Left forelimb (tissue), 1 donor: ENCODE measurements around the gene CLEC4E.
A peak's percentile ranks its signal among the peaks of the same experiment; 100 is the strongest.
"Not testable (repeated sequence)": the region's sequence is repeated elsewhere in the genome, so short reads cannot be mapped to it uniquely, and the experiment has no call there.

ENCODE experiments used
- DNase-seq: peaks from one replicate; pipeline ENCODE4 v3.0.0-alpha.2; 2018; ENCODE audit warnings: low spot score

The CLEC4E gene, protein sequence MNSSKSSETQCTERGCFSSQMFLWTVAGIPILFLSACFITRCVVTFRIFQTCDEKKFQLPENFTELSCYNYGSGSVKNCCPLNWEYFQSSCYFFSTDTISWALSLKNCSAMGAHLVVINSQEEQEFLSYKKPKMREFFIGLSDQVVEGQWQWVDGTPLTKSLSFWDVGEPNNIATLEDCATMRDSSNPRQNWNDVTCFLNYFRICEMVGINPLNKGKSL

GRCh38 chr12:8540831-8541230 is at the start of gene CLEC4E:
Gene CLEC4E, minus strand, starts transcription at chr12:8540905. Its CDS starts 108 bp downstream, at chr12:8540797.
- DNase-seq = not testable (repeated sequence)

- no peak for DNase-seq
Observed at GRCh38 chr12:8589679-8590078, 49.0 kb upstream of the CLEC4E start.

DNA sequence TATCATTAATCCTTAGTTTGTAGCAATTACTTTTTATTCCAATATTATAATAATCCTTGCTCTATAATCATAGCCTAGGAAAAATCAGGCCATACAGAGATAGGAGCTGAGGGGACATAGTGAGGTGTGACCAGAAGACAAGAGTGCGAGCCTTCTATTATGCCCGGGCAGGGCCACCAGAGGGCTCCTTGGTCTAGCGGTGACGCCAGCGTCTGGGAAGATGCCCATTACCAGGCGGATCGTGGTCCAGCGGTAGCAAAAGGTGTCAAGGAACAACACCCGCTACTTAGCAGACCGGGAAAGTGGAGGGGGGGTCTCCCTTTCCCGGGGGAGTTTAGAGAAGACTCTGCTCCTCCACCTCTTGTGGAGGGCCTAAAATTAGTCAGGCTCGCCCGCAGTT is 43.8 kb upstream of the CLEC4E start:
- not testable (repeated sequence) for DNase-seq

DNA sequence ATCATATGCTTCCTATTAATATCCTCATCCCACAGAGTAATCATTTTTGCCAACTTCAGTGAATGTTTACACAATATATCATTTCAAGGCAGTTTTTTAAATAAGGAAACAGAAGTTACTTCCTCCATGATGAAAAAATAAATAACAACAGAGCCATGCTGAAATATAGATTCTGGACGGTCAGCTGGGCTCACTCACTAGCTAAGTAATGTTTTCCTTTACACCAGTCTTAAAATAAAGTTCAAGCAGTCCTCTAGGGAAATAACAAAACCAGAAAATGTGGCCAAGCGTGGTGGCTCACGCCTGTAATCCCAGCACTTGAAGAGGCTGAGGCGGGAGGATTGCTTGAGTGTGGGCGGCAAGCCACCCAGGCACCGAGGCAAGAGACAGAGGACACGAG is 43.3 kb upstream of the CLEC4E start:
- DNase-seq = no peak

DNA sequence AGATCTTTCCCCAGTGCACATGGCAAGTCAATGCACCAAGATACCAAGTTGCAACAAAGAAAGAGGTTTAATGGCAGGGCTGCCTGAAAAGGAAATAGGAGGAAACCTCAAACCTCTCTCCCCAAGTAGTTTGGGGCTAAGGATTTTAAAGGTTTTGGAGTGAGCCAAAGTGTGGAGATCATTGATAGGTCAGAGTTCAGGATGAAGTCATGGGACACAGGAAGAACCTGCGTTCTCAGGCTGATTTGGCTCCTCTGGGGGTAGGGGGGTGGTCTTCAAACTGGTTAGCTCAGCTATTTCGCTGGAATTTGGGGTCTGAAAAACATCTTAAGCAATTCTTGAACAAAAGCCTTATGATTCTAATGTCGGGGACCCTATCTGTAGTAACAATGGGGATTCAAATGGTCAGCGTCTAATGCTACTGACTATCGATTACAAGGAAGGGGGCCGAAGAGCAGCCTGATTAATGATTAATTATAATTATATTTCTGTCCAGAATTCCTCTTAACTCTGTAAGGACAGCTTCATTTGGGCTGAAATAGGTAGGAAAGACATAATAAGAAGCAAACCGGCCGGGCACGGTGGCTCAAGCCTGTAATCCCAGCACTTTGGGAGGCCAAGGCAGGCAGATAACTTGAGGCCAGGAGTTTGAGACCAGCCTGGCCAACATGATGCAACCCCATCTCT is 40.5 kb upstream of the CLEC4E start:
- DNase-seq = no peak

DNA sequence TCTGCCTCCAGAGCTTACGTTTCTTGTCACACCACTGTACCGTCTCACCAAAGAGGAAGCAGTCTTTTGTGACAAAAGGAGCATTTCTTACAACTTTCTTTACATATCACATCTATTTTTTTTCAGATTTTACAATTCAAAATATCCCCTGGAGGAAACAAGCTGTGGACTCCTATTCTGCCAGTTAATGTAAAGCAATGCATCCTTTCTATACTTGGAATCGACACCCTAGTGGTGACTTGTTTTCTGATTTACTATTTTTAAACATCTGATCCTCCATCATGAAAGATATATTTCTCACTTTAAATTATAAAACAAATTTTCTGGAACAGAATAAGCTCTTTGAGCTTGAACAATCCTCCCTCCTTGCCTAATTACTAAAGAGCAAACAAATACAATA is 37.2 kb upstream of the CLEC4E start:
- no peak for DNase-seq

DNA sequence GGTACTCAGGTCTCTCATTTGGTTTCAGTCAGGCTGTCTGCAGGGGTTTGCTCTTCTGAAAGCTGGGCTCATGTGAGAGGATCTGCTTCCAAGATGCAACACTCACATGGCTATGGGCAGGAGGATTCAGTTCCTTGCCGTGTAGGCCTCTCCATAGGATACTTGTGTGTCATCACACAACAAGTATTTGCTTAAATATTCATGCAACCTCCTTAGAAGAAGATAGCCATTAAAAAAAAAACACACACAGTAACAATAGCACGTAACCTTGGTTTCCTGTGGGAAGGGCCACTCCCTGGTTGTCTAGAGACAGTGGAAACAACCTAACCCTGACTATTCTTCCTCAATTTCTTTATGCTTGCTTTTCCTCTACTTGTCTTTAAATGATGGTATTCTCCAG is 31.8 kb upstream of the CLEC4E start:
- no peak for DNase-seq

DNA sequence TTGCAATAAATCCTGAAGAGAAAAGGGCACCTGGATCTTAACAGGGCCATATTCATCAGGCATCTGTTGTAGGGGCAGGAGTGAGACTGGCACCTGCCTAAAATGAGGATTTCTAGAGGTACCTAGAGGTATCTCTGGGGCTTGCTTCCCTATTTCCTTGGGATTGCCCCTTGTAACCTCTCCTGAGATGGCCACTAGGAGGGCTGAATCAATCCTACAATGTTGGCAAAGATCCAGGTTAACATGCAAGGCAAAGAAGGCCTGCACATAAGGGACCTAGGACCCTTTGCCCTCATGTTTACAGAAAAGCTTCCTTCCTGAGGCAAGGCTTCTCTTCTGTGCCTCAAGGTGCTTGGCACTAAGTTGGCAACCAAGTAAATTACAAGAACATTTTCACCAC is 25.8 kb upstream of the CLEC4E start:
- no peak for DNase-seq

- DNase-seq = not testable (repeated sequence)
Observed at GRCh38 chr12:8566052-8566451, 25.3 kb upstream of the CLEC4E start.

- no peak for DNase-seq
Observed at GRCh38 chr12:8564656-8565055, 24.0 kb upstream of the CLEC4E start.

- no peak for DNase-seq
Observed at GRCh38 chr12:8563356-8563755, 22.7 kb upstream of the CLEC4E start.

GRCh38 chr12:8562310-8562709 is 21.6 kb upstream of the CLEC4E start:
- DNase-seq = no peak

DNA sequence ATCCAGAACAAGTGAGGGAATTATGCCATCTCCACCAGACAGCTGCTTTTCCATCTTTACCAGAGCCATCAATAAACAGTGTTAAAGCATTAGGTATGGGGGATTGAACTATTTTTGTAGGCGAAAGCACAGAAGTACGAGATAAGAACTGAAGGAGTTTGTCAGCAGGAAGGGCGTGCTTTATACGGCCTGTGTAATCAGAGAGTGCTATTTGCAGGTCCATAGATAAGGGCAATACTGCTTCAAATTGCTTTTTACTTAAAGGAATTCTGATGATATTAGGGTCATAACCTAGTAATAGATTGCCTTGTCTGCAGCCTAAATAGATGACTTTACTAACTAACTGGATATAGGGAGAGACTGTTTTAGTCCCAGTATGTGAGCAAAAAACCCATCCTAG is 20.3 kb upstream of the CLEC4E start:
- DNase-seq = no peak

- no peak for DNase-seq
Observed at GRCh38 chr12:8559676-8560075, 19.0 kb upstream of the CLEC4E start.

DNA sequence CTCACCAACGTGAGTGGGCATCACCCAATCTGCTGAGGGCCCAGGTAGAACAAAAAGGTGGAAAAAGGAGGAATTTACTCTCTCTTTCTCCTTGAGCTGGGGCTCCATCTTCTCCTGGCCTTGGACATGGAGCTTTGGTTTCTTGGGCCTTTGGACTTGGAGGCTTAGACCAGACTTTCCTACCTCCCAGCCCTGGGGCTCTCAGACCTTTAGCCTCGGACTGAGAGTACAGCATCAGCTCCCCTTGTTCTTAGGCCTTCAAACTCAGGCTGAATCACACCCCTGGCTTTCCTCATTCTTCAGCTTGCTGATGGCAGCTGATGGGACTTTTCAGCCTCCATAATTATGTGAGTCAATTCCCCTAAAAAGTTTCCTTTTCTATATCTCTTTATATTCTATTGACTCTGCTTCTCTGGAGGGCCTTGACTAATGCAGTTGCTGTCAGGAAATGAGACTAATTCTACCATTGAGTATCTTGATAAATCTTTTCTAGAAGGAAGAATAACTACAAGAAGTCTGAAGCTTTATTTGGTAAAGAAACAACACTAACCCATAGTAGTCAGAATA is 15.9 kb upstream of the CLEC4E start:
- no peak for DNase-seq

DNA sequence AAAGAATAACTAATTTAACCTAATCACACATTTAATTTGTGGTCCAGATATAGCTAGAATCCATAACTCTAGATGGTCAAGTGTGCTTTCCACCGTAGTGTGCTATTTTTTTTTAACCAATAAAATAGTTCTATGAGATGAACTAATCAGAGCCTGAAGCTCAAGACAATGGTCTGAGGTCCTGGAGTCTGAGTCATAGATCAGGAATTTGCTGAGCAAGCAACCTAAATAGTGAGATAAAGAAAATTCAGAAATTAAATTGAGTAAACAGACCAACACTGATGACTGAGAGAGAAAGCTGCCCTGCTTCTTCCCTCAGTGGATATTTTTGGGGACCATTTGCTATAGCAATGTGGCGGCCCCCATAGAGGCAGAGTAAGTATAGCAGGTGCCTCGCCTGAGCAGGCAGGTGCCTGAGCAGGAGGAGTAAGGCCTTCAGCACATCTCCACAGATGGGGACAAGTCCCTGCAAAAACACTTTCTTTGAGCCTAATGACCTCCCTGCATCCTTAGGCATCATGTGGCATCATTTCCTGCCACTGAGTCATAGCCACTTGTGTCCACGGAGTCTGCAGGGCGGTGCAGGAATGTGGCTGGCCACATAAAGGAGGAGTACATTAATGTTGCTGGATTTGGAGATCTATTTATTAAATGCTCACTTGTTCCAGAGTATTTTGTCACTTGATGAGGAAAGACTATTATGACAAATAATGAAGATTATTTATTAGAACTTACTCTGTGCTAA is 13.9 kb upstream of the CLEC4E start:
- DNase-seq = no peak

GRCh38 chr12:8553088-8553627 is 12.5 kb upstream of the CLEC4E start:
- no peak for DNase-seq

DNA sequence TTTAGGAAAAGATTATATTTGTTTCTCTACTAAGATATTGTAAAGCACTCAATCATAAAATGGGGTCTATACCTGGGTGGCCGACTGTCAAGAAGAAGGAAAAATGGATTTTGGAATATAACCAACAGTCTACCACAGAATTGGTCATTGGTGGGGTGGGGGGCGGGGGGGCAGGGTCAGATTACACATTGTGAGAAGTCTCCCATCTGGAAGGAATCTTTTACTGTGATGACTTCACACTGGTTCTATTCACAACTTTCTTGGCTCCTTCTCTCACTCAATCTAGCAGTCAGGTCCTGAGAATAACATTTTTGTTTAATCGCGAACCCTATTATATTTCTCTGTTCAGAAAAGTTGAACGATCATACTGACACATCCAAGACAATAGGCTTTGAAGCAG is 8.7 kb upstream of the CLEC4E start:
- no peak for DNase-seq

DNA sequence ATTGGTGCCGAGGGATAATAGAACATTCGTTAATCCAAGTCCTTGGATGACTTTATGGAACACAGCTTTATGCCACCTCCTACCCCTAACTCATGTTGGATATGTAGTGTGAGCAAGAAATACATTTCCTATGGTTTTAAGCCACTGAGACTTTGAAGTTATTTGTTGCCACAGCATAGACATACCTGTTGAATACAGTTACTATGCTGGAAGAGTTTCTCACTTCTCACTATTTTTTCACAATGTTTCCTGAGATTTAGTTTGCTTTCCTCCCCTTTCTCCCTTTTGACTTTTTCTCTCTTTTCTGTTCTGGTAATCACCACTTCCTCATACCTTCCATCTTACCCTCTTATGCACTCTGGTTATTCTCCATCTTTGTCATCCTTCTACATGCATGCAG is 7.5 kb upstream of the CLEC4E start:
- no peak for DNase-seq

DNA sequence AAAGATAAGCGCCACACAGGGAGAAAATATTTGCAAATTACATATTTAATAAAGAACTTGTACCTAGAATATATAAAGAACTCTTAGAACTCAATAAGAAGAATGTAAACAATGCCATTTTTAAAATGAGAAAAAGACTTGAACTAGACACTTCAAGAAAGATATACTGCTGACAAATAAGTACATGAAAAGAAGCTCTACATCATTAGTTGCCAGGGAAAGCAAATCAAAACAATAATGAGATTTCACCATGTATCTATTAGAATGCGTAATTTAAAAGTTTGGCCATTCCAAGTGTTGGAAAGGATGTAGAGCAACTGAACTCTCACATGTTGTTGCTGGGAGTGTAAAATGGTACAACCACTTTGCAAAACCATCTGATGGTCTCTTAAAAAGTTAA is 6.9 kb upstream of the CLEC4E start:
- DNase-seq = no peak

- DNase-seq = no peak
Observed at GRCh38 chr12:8546591-8546990, 5.9 kb upstream of the CLEC4E start.

- DNase-seq = peak; percentile 69
Observed at GRCh38 chr12:8544295-8544694, 3.6 kb upstream of the CLEC4E start.

DNA sequence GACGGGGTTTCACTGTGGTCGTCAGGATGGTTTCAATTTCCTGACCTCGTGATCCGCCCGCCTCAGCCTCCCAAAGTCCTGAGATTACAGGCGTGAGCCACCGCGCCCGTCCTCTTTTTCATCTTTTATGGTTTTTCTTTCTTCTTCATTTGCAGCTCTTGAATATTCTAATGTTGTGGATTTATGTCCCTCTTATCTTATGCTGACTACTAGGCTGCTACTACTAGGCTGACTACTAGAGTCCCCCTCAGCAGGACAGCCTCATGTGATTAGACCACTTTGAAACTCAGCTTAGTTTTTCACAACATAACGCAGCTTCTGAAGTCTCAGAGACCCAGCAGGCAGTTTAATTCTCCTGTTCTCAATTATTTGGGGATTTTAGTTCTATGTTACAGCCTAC is 857 bp upstream of the CLEC4E start:
- no peak for DNase-seq
